SK-N-SH treated with all-trans-retinoic acid at 6 μM for 48 hours (cell line): ENCODE results near the gene PPBP.

Source experiments
- ATAC-seq: fragments of 200-7000 bp; cut with Tn5 transposase; 3 replicates; pipeline ENCODE4 v1.9.1; 2020; ENCODE audit warnings: mild to moderate bottlenecking, moderate library complexity
- ARNTL ChIP-seq: fragments of 450-650 bp; formaldehyde crosslinking; IDR thresholded peaks from 2 replicates; pipeline ENCODE4 v1.5.0; 2020; ENCODE audit warnings: low read depth, mild to moderate bottlenecking, moderate library complexity, borderline replicate concordance
- BACH2 ChIP-seq: fragments of 250-450 bp; sonication (Bioruptor Pico); IDR thresholded peaks from 2 replicates; pipeline ENCODE4 v1.9.0; 2021; ENCODE audit warnings: mild to moderate bottlenecking, borderline replicate concordance
- CSDC2 ChIP-seq: fragments of 250-450 bp; sonication (Bioruptor Pico); IDR thresholded peaks from 2 replicates; pipeline ENCODE4 v1.5.0; 2020; ENCODE audit warnings: mild to moderate bottlenecking, moderate library complexity
- ESRRG ChIP-seq: fragments of 250-450 bp; sonication (Bioruptor Pico); IDR thresholded peaks from 2 replicates; pipeline ENCODE4 v1.6.1; 2021; ENCODE audit warnings: mild to moderate bottlenecking
- GLIS3 ChIP-seq: fragments of 250-450 bp; sonication (Bioruptor Pico); IDR thresholded peaks from 2 replicates; pipeline ENCODE4 v1.5.0; 2020; ENCODE audit warnings: mild to moderate bottlenecking, moderate library complexity
- ISL1 ChIP-seq: fragments of 250-450 bp; sonication (Bioruptor Pico); IDR thresholded peaks from 2 replicates; pipeline ENCODE4 v2.1.2; 2022; ENCODE audit warnings: mild to moderate bottlenecking, moderate library complexity
- OSR1 ChIP-seq: fragments of 250-450 bp; sonication (Bioruptor Pico); IDR thresholded peaks from 2 replicates; pipeline ENCODE4 v1.8.0; 2022; ENCODE audit warnings: moderate library complexity, mild to moderate bottlenecking, inconsistent platforms
- PPARA ChIP-seq: fragments of 250-450 bp; sonication (Bioruptor Pico); IDR thresholded peaks from 2 replicates; pipeline ENCODE4 v1.5.0; 2020; ENCODE audit warnings: mild to moderate bottlenecking, borderline replicate concordance
- RARB ChIP-seq: fragments of 250-450 bp; sonication (Bioruptor Pico); IDR thresholded peaks from 2 replicates; pipeline ENCODE4 v1.8.0; 2021; ENCODE audit warnings: mild to moderate bottlenecking, moderate library complexity
- SNAI2 ChIP-seq: fragments of 250-450 bp; sonication (Bioruptor Pico); IDR thresholded peaks from 2 replicates; pipeline ENCODE4 v1.5.0; 2020; ENCODE audit warnings: mild to moderate bottlenecking, moderate library complexity
- TCF4 ChIP-seq: fragments of 250-450 bp; sonication (Bioruptor Pico); IDR thresholded peaks from 2 replicates; pipeline ENCODE4 v1.8.0; 2021; ENCODE audit warnings: mild to moderate bottlenecking, moderate library complexity, borderline replicate concordance
- TOX ChIP-seq: fragments of 250-450 bp; sonication (Bioruptor Pico); IDR thresholded peaks from 2 replicates; pipeline ENCODE4 v1.8.0; 2021; ENCODE audit warnings: mild to moderate bottlenecking, moderate library complexity, borderline replicate concordance
- ZC3H10 ChIP-seq: fragments of 250-450 bp; sonication (Bioruptor Pico); IDR thresholded peaks from 2 replicates; pipeline ENCODE4 v1.5.1; 2021; ENCODE audit warnings: mild to moderate bottlenecking, moderate library complexity
- ZFP3 ChIP-seq: fragments of 250-450 bp; sonication (Bioruptor Pico); IDR thresholded peaks from 2 replicates; pipeline ENCODE4 v1.5.0; 2020; ENCODE audit warnings: mild to moderate bottlenecking, moderate library complexity
- ZFP30 ChIP-seq: fragments of 450-650 bp; formaldehyde crosslinking; IDR thresholded peaks from 2 replicates; pipeline ENCODE4 v1.5.0; 2022; ENCODE audit warnings: mild to moderate bottlenecking, moderate library complexity
- ZNF565 ChIP-seq: fragments of 450-650 bp; formaldehyde crosslinking; conservative IDR thresholded peaks from 2 replicates; pipeline ENCODE4 v1.5.0; 2020; ENCODE audit warnings: low read depth, mild to moderate bottlenecking, moderate library complexity
- ZNF70 ChIP-seq: fragments of 450-650 bp; formaldehyde crosslinking; IDR thresholded peaks from 2 replicates; pipeline ENCODE4 v1.5.0; 2020; ENCODE audit warnings: mild to moderate bottlenecking, moderate library complexity
- ZNF8 ChIP-seq: fragments of 450-650 bp; formaldehyde crosslinking; IDR thresholded peaks from 2 replicates; pipeline ENCODE4 v1.5.0; 2020; ENCODE audit warnings: mild to moderate bottlenecking, moderate library complexity
- TF ChIP-seq, protein P1 (sequence below): fragments of 250-450 bp; sonication (Bioruptor Pico); IDR thresholded peaks from 2 replicates; pipeline ENCODE4 v1.8.0; 2021; ENCODE audit warnings: low read depth, mild to moderate bottlenecking, moderate library complexity, borderline replicate concordance
- TF ChIP-seq, protein P2 (sequence below): fragments of 250-450 bp; sonication (Bioruptor Pico); IDR thresholded peaks from 2 replicates; pipeline ENCODE4 v1.5.0; 2020; ENCODE audit warnings: mild to moderate bottlenecking, moderate library complexity
- TF ChIP-seq, protein P3 (sequence below): fragments of 250-450 bp; sonication (Bioruptor Pico); IDR thresholded peaks from 2 replicates; pipeline ENCODE4 v1.8.0; 2020; ENCODE audit warnings: mild to moderate bottlenecking, moderate library complexity, borderline replicate concordance
- TF ChIP-seq, protein P4 (sequence below): fragments of 250-450 bp; sonication (Bioruptor Pico); IDR thresholded peaks from 2 replicates; pipeline ENCODE4 v1.5.1; 2020; ENCODE audit warnings: low read depth, mild to moderate bottlenecking, moderate library complexity

The PPBP gene

DNA sequence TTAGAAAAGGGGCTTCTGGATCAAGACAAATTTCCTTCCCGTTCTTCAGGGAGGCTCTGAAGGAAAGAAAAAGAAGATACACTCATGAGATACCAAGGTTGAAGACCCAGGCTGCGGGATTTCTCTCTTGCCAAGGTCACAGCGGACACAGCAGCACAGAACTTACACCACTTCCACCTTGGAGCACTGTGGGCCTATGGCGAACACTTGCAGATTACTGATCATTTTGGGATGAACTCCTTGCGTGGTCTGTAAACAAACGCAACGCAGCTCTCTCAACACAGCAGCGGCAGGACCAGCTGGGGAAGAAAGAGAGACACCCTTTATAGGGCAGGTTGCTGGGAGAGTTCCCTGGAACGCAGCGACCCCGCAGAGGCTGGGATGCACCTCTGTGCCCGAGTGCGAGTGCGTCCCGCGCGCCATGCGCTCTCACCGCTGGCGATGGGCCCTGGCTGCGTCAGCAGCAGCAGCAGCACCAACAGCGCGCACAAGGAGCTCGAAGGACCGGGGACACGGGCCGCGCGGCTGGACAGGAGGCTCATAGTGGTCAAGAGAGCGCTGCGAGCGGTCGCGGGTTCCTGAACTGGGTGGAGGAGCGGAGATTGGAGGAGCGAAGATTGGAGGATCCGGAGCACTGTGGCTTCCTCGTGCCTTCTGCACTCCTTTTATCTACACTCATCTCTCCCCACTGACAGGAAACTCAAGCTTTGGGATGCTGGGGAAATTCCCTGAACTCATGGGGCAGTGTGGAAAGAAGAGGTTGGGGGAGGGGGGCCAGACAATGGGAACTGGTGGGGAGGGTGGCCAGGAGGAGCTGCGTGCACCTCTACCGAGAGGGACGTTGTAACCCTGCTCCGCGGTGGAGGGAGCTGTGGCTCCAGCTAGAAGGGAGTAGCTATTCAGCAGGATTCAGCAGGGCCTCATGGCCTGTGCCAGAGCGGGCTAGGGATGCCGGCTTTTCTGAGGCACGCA lies 10.3 kb upstream of the PPBP start, which contains the start of gene CXCL5 (continued):
- TF ChIP-seq, protein P1, sequence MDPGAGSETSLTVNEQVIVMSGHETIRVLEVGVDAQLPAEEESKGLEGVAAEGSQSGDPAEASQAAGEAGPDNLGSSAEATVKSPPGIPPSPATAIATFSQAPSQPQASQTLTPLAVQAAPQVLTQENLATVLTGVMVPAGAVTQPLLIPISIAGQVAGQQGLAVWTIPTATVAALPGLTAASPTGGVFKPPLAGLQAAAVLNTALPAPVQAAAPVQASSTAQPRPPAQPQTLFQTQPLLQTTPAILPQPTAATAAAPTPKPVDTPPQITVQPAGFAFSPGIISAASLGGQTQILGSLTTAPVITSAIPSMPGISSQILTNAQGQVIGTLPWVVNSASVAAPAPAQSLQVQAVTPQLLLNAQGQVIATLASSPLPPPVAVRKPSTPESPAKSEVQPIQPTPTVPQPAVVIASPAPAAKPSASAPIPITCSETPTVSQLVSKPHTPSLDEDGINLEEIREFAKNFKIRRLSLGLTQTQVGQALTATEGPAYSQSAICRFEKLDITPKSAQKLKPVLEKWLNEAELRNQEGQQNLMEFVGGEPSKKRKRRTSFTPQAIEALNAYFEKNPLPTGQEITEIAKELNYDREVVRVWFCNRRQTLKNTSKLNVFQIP (CRISPR knock-in tag) = no peak
- TF ChIP-seq GLIS3 (no peak), OSR1 (CRISPR knock-in tag) (no peak), ESRRG (CRISPR knock-in tag) (no peak), TCF4 (CRISPR knock-in tag) (no peak)
- TF ChIP-seq, all 23 proteins: peak for 0

DNA sequence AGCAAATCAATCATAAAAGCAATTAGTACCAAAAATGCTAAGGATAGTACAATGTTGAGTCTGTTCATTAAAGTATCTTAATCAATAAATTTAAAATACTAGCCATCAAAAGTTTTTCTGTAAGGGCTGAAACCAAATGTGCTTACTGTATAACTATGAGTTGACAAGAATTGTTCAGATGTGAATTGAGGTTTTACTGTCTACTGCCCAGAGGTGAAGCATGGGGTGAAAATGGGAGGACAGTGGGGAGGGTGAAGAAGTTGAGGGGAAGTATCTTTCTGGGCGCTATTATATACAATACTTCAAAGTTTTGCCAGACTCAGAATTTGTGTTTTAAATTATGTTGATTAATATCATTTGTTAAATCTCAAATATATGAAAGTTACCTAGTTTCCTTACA lies 4.1 kb upstream of the PPBP start:
- no peak for ATAC-seq
- TF ChIP-seq CSDC2 (CRISPR knock-in tag) = no peak
- TF ChIP-seq, protein P2, sequence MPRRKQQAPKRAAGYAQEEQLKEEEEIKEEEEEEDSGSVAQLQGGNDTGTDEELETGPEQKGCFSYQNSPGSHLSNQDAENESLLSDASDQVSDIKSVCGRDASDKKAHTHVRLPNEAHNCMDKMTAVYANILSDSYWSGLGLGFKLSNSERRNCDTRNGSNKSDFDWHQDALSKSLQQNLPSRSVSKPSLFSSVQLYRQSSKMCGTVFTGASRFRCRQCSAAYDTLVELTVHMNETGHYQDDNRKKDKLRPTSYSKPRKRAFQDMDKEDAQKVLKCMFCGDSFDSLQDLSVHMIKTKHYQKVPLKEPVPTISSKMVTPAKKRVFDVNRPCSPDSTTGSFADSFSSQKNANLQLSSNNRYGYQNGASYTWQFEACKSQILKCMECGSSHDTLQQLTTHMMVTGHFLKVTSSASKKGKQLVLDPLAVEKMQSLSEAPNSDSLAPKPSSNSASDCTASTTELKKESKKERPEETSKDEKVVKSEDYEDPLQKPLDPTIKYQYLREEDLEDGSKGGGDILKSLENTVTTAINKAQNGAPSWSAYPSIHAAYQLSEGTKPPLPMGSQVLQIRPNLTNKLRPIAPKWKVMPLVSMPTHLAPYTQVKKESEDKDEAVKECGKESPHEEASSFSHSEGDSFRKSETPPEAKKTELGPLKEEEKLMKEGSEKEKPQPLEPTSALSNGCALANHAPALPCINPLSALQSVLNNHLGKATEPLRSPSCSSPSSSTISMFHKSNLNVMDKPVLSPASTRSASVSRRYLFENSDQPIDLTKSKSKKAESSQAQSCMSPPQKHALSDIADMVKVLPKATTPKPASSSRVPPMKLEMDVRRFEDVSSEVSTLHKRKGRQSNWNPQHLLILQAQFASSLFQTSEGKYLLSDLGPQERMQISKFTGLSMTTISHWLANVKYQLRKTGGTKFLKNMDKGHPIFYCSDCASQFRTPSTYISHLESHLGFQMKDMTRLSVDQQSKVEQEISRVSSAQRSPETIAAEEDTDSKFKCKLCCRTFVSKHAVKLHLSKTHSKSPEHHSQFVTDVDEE (CRISPR knock-in tag) = no peak

DNA sequence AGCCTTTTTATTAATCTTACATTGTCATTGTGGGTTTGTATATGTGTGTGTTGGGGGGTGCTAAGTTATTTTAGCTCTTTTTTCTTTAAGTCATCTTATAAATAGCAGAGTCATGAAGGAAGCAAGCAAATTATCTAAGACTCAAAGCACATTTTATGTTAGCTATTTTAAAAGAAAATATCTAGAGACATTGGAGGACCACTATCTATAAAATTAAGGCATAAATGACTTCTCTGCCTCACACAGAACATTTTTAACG lies 3.7 kb upstream of the PPBP start:
- no peak for TF ChIP-seq ZC3H10
- TF ChIP-seq OSR1 (CRISPR knock-in tag) = no peak
- no peak for ATAC-seq

DNA sequence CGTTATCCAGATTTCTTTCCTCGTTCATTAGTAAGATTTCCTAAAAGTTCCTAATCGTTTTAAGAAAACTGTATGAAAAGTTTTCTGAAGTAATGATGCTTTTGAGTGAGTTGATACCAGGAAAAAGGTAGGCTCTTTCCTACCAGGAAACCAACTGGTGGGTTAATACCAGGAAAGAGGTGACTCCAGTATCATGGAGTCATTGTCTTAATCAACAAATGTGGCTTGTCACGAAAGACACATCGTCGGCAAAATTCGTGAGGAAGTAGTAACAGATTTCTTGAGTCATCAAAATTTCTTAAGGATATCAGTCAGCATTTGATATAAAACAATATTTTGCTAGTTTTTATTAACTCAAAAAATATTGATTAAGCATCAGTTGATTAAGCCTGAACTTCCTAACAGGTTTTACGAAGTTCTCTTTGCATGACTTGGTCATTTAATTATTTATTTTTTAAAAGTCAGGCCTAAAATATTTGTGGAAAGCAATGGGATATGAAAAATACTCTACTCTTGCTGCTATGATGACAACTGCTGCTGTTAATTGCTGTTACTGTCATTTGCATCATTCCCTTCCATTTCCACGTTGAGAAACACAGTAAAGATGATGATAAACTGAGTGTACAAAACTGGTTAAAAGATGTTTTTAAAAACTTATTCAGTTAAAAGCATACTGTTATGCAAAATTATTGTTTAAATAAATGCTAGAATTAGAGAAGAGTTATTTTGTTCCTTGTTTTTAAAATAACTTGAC lies 3.2 kb upstream of the PPBP start:
- ATAC-seq = no peak
- no peak for TF ChIP-seq PPARA (CRISPR knock-in tag)
- no peak for TF ChIP-seq RARB (CRISPR knock-in tag)
- TF ChIP-seq ZNF70 (CRISPR knock-in tag) = no peak
- TF ChIP-seq ZFP3 (CRISPR knock-in tag) = no peak
- TF ChIP-seq, protein P3, sequence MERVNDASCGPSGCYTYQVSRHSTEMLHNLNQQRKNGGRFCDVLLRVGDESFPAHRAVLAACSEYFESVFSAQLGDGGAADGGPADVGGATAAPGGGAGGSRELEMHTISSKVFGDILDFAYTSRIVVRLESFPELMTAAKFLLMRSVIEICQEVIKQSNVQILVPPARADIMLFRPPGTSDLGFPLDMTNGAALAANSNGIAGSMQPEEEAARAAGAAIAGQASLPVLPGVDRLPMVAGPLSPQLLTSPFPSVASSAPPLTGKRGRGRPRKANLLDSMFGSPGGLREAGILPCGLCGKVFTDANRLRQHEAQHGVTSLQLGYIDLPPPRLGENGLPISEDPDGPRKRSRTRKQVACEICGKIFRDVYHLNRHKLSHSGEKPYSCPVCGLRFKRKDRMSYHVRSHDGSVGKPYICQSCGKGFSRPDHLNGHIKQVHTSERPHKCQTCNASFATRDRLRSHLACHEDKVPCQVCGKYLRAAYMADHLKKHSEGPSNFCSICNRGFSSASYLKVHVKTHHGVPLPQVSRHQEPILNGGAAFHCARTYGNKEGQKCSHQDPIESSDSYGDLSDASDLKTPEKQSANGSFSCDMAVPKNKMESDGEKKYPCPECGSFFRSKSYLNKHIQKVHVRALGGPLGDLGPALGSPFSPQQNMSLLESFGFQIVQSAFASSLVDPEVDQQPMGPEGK (CRISPR knock-in tag) = no peak
- TF ChIP-seq ZNF565 = no peak
- no peak for TF ChIP-seq ZC3H10
- TF ChIP-seq GLIS3 = no peak
- no peak for TF ChIP-seq SNAI2 (CRISPR knock-in tag)
- TF ChIP-seq ZFP30 = no peak
- TF ChIP-seq TCF4 (CRISPR knock-in tag) = no peak
- no peak for TF ChIP-seq ZNF8 (CRISPR knock-in tag)
- no peak for TF ChIP-seq CSDC2 (CRISPR knock-in tag)
- no peak for TF ChIP-seq ARNTL
- no peak for TF ChIP-seq ISL1 (CRISPR knock-in tag)
- TF ChIP-seq, all 23 proteins: peak for 0

DNA sequence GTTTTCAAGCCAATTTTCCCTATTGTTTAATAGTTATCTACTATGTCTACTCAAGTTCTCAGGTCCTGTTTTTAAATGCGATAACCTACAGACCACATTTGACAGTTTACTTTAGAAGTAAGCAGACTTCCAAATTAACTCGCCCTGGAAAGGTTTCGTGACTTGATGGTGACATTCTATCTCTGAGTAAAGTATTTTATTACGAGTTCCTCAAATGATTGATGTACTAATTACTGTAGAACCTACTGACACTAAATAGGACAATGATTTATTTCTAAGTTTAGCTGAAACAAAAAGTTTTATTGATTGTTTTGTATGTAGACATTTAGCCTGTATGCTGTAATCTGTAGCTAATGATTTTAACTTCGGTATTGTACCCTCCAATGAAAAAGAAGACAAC lies 1.9 kb upstream of the PPBP start:
- no peak for TF ChIP-seq ZFP3 (CRISPR knock-in tag)
- no peak for TF ChIP-seq ZNF70 (CRISPR knock-in tag)
- TF ChIP-seq SNAI2 (CRISPR knock-in tag) = no peak
- TF ChIP-seq, protein P3 (CRISPR knock-in tag) = no peak
- TF ChIP-seq PPARA (CRISPR knock-in tag) = no peak
- no peak for TF ChIP-seq ESRRG (CRISPR knock-in tag)
- TF ChIP-seq, protein P4, sequence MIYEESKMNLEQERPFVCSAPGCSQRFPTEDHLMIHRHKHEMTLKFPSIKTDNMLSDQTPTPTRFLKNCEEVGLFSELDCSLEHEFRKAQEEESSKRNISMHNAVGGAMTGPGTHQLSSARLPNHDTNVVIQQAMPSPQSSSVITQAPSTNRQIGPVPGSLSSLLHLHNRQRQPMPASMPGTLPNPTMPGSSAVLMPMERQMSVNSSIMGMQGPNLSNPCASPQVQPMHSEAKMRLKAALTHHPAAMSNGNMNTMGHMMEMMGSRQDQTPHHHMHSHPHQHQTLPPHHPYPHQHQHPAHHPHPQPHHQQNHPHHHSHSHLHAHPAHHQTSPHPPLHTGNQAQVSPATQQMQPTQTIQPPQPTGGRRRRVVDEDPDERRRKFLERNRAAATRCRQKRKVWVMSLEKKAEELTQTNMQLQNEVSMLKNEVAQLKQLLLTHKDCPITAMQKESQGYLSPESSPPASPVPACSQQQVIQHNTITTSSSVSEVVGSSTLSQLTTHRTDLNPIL (CRISPR knock-in tag) = no peak
- no peak for TF ChIP-seq BACH2 (CRISPR knock-in tag)
- no peak for TF ChIP-seq GLIS3
- TF ChIP-seq CSDC2 (CRISPR knock-in tag) = no peak
- no peak for TF ChIP-seq TCF4 (CRISPR knock-in tag)
- no peak for TF ChIP-seq ISL1 (CRISPR knock-in tag)
- no peak for TF ChIP-seq RARB (CRISPR knock-in tag)
- TF ChIP-seq ZNF8 (CRISPR knock-in tag) = no peak
- no peak for TF ChIP-seq ZNF565
- no peak for TF ChIP-seq TOX (CRISPR knock-in tag)
- TF ChIP-seq, all 23 proteins: peak for 0
- ATAC-seq = no peak
